HepG2 (cell line): ENCODE results near the gene WDFY1. TPM values are rescaled to one million over a fixed set of nuclear protein-coding genes. Genes with fewer than 3 reads are reported as not detected.
A peak's percentile ranks its signal among the peaks of the same experiment; 100 is the strongest.

ENCODE experiments used
- ARNT2 ChIP-seq: sonication (generic); formaldehyde crosslinking; IDR thresholded peaks from 2 replicates; pipeline ENCODE4 v1.8.0; 2022; ENCODE audit warnings: mild to moderate bottlenecking, low read depth, missing genetic modification reagents, moderate library complexity
- FIP1L1 ChIP-seq: fragments of 200-400 bp; formaldehyde crosslinking; IDR thresholded peaks from 2 replicates; pipeline ENCODE4 v1.6.1; 2018; ENCODE audit warnings: low read depth, mild to moderate bottlenecking, low read length, moderate library complexity, borderline replicate concordance; ENCODE audit not compliant: insufficient read depth
- HNRNPK ChIP-seq: fragments of 200-400 bp; formaldehyde crosslinking; IDR thresholded peaks from 2 replicates; pipeline ENCODE4 v1.6.1; 2018; ENCODE audit warnings: low read length, low read depth, moderate library complexity, mild to moderate bottlenecking; ENCODE audit not compliant: poor library complexity, severe bottlenecking
- KDM3A ChIP-seq: IDR thresholded peaks from 2 replicates; pipeline ENCODE4 v1.6.1; 2018; ENCODE audit warnings: low read depth, missing compliant biosample characterization
- MYC ChIP-seq: sonication (generic); formaldehyde crosslinking; IDR thresholded peaks from 2 replicates; pipeline ENCODE4 v1.9.0; 2021; ENCODE audit warnings: missing genetic modification reagents, borderline replicate concordance
- NFKBIZ ChIP-seq: IDR thresholded peaks from 2 replicates; pipeline ENCODE4 v1.6.1; 2018; ENCODE audit warnings: missing genetic modification reagents, missing compliant biosample characterization
- NR2F2 ChIP-seq: IDR thresholded peaks from 2 replicates; pipeline ENCODE4 v1.6.1; 2012; ENCODE audit warnings: low read depth, inconsistent platforms, borderline replicate concordance
- PATZ1 ChIP-seq: sonication (generic); formaldehyde crosslinking; IDR thresholded peaks from 2 replicates; pipeline ENCODE4 v1.4.0; 2020; ENCODE audit warnings: missing genetic modification reagents
- TBX3 ChIP-seq: fragments of 450-650 bp; IDR thresholded peaks from 2 replicates; pipeline ENCODE4 v1.6.1; 2017; ENCODE audit warnings: antibody characterized with exemption, mild to moderate bottlenecking, inconsistent platforms, borderline replicate concordance
- TMF1 ChIP-seq: sonication (generic); formaldehyde crosslinking; IDR thresholded peaks from 2 replicates; pipeline ENCODE4 v1.8.1; 2022; ENCODE audit warnings: low read depth, missing genetic modification reagents
- TP53 ChIP-seq: sonication (generic); formaldehyde crosslinking; conservative IDR thresholded peaks from 2 replicates; pipeline ENCODE4 v1.4.0; 2020; ENCODE audit warnings: missing genetic modification reagents
- ZFP36L2 ChIP-seq: sonication (generic); formaldehyde crosslinking; IDR thresholded peaks from 2 replicates; pipeline ENCODE4 v1.4.0; 2020; ENCODE audit warnings: missing genetic modification reagents
- ZNF253 ChIP-seq: sonication (generic); formaldehyde crosslinking; IDR thresholded peaks from 2 replicates; pipeline ENCODE4 v1.8.0; 2022; ENCODE audit warnings: mild to moderate bottlenecking, missing genetic modification reagents, borderline replicate concordance
- ZNF616 ChIP-seq: sonication (generic); formaldehyde crosslinking; IDR thresholded peaks from 2 replicates; pipeline ENCODE4 v1.5.0; 2020; ENCODE audit warnings: low read depth, mild to moderate bottlenecking, missing genetic modification reagents
- ZNF710 ChIP-seq: sonication (generic); formaldehyde crosslinking; IDR thresholded peaks from 2 replicates; pipeline ENCODE4 v1.5.0; 2020; ENCODE audit warnings: mild to moderate bottlenecking, missing genetic modification reagents, borderline replicate concordance
- polyA plus RNA-seq, 8 experiments: library from polyadenylated mRNA; depleted of rRNA in 3 of 8; stranded (reverse) in 7 of 8; unstranded in 1 of 8; fragments of >200 nt; fragmentation: Illumina TruSeq in 4 of 8; extraction: Trizol in 4 of 8; gene quantifications; 2 replicates each; pipeline versions ENCODE4 v1.2.1 to v1.2.3, GENCODE V29; 2011 to 2016; ENCODE audit warnings: low read depth in 4 of 8, missing spikeins in 1 of 8, mixed read lengths in 1 of 8; ENCODE audit not compliant: insufficient read depth in 1 of 8
- total RNA-seq, 5 experiments: library from RNA; depleted of rRNA; stranded (reverse); fragments of >200 nt; fragmentation: Illumina TruSeq; extraction: Trizol; gene quantifications; 2 replicates each; pipeline ENCODE4 v1.2.3, GENCODE V29; 2016; ENCODE audit warnings: low read depth in 1 of 5
- TF ChIP-seq, protein P1 (sequence below): IDR thresholded peaks from 2 replicates; pipeline ENCODE4 v1.6.1; 2018; ENCODE audit warnings: missing genetic modification reagents
- TF ChIP-seq, protein P2 (sequence below): sonication (generic); formaldehyde crosslinking; IDR thresholded peaks from 2 replicates; pipeline ENCODE4 v1.4.0; 2020; ENCODE audit warnings: missing genetic modification reagents, borderline replicate concordance

WDFY1 gene
- total and polyA plus RNA-seq, 2 of the 13 experiments (the other 11 are each of a cell fraction or from before 2014, with no cell fraction given) = 77.0 to 78.4 TPM

- TF ChIP-seq TBX3 (no peak), ARNT2 (no peak; the same call in 1 of the 2 replicates), TP53 (CRISPR knock-in tag) (no peak), KDM3A (0 out of 2 replicates have a peak, but pooled peaks have one; percentile 27), TMF1 (CRISPR knock-in tag) (no peak), FIP1L1 (no peak), ZNF253 (0 out of 2 replicates have a peak, but pooled peaks have one; percentile 60), MYC (CRISPR knock-in tag) (peak; percentile 69; the same call in 1 of the 2 replicates), ZNF616 (peak; percentile 45; the same call in 1 of the 2 replicates), PATZ1 (CRISPR knock-in tag) (peak; percentile 52; the same call in 1 of the 2 replicates), NFKBIZ (CRISPR knock-in tag) (peak; percentile 72), ZFP36L2 (CRISPR knock-in tag) (no peak), ZNF710 (peak; percentile 84; the same call in 1 of the 2 replicates), HNRNPK (no peak), NR2F2 (peak; percentile 30)
- TF ChIP-seq, protein P1, sequence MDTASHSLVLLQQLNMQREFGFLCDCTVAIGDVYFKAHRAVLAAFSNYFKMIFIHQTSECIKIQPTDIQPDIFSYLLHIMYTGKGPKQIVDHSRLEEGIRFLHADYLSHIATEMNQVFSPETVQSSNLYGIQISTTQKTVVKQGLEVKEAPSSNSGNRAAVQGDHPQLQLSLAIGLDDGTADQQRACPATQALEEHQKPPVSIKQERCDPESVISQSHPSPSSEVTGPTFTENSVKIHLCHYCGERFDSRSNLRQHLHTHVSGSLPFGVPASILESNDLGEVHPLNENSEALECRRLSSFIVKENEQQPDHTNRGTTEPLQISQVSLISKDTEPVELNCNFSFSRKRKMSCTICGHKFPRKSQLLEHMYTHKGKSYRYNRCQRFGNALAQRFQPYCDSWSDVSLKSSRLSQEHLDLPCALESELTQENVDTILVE (CRISPR knock-in tag) = no peak; the same call in 1 of the 2 replicates
- TF ChIP-seq, protein P2, sequence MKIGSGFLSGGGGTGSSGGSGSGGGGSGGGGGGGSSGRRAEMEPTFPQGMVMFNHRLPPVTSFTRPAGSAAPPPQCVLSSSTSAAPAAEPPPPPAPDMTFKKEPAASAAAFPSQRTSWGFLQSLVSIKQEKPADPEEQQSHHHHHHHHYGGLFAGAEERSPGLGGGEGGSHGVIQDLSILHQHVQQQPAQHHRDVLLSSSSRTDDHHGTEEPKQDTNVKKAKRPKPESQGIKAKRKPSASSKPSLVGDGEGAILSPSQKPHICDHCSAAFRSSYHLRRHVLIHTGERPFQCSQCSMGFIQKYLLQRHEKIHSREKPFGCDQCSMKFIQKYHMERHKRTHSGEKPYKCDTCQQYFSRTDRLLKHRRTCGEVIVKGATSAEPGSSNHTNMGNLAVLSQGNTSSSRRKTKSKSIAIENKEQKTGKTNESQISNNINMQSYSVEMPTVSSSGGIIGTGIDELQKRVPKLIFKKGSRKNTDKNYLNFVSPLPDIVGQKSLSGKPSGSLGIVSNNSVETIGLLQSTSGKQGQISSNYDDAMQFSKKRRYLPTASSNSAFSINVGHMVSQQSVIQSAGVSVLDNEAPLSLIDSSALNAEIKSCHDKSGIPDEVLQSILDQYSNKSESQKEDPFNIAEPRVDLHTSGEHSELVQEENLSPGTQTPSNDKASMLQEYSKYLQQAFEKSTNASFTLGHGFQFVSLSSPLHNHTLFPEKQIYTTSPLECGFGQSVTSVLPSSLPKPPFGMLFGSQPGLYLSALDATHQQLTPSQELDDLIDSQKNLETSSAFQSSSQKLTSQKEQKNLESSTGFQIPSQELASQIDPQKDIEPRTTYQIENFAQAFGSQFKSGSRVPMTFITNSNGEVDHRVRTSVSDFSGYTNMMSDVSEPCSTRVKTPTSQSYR (CRISPR knock-in tag) = peak; percentile 30; the same call in 1 of the 2 replicates
Observed at GRCh38 chr2:223930103-223930976, 14.8 kb downstream of the WDFY1 start (continued).
